Astrocyte of the cerebellum (primary cell): ENCODE measurements around the gene PDE4D.
"Not testable (repeated sequence)": the region's sequence is repeated elsewhere in the genome, so short reads cannot be mapped to it uniquely, and the experiment has no call there.

Source experiments
- DNase-seq: peaks from one replicate; pipeline ENCODE4 v3.0.0-alpha.2; 2011; ENCODE audit warnings: low read depth
- H3K4me3 ChIP-seq: 2 replicates; pipeline ENCODE4 v1.5.1; 2011; ENCODE audit warnings: mild to moderate bottlenecking, low read depth, low read length, moderate library complexity
- CTCF ChIP-seq: IDR thresholded peaks from 2 replicates; pipeline ENCODE4 v1.5.1; 2012; ENCODE audit warnings: low read length, low read depth, moderate library complexity, mild to moderate bottlenecking; ENCODE audit errors: missing control alignments
- in situ Hi-C: cut with HindIII; loops from 2 replicates; pipeline ENCODE4 v1.10.0; 2017; ENCODE audit warnings: low sequenced_read_pairs

The PDE4D gene

GRCh38 chr5:59467969-59468368, 425.6 kb downstream of the PDE4D start:
- TF ChIP-seq CTCF: no peak
- DNase-seq: no peak

GRCh38 chr5:59466271-59466670, 427.3 kb downstream of the PDE4D start:
- no peak for DNase-seq
- no peak overlapping the region for H3K4me3 ChIP-seq
- no peak for TF ChIP-seq CTCF
- in situ Hi-C loops: no loop called here

More at GRCh38 chr5:59467969-59468368, 425.6 kb downstream of the PDE4D start:
- in situ Hi-C loops: no loop called here
- H3K4me3 ChIP-seq: no peak overlapping the region

- H3K4me3 ChIP-seq: no peak overlapping the region
- no peak for DNase-seq
- in situ Hi-C loops: no loop called here
- no peak for TF ChIP-seq CTCF
Observed at GRCh38 chr5:59464969-59465368, 428.6 kb downstream of the PDE4D start.

GRCh38 chr5:59463618-59464166, 429.8 kb downstream of the PDE4D start:
- DNase-seq, H3K4me3 ChIP-seq, in situ Hi-C loops: not testable (repeated sequence)

GRCh38 chr5:59462956-59463355, 430.6 kb downstream of the PDE4D start:
- TF ChIP-seq CTCF: no peak
- H3K4me3 ChIP-seq: no peak overlapping the region
- DNase-seq: no peak
- in situ Hi-C loops: no loop called here

GRCh38 chr5:59460368-59461153, 433.0 kb downstream of the PDE4D start:
- TF ChIP-seq CTCF: no peak
- DNase-seq: no peak
- in situ Hi-C loops: no loop called here
- no peak overlapping the region for H3K4me3 ChIP-seq
